SK-N-SH treated with all-trans-retinoic acid at 6 μM for 48 hours (cell line): ENCODE results near the gene PPIC.

Experiments
- CREB5 ChIP-seq: fragments of 250-450 bp; sonication (Bioruptor Pico); IDR thresholded peaks from 2 replicates; pipeline ENCODE4 v1.5.1; 2020; ENCODE audit warnings: low read depth, mild to moderate bottlenecking, moderate library complexity
- CSDC2 ChIP-seq: fragments of 250-450 bp; sonication (Bioruptor Pico); IDR thresholded peaks from 2 replicates; pipeline ENCODE4 v1.5.0; 2020; ENCODE audit warnings: mild to moderate bottlenecking, moderate library complexity
- GLIS3 ChIP-seq: fragments of 250-450 bp; sonication (Bioruptor Pico); IDR thresholded peaks from 2 replicates; pipeline ENCODE4 v1.5.0; 2020; ENCODE audit warnings: mild to moderate bottlenecking, moderate library complexity
- PPARA ChIP-seq: fragments of 250-450 bp; sonication (Bioruptor Pico); IDR thresholded peaks from 2 replicates; pipeline ENCODE4 v1.5.0; 2020; ENCODE audit warnings: mild to moderate bottlenecking, borderline replicate concordance
- TCF4 ChIP-seq: fragments of 250-450 bp; sonication (Bioruptor Pico); IDR thresholded peaks from 2 replicates; pipeline ENCODE4 v1.8.0; 2021; ENCODE audit warnings: mild to moderate bottlenecking, moderate library complexity, borderline replicate concordance
- ZNF8 ChIP-seq: fragments of 450-650 bp; formaldehyde crosslinking; IDR thresholded peaks from 2 replicates; pipeline ENCODE4 v1.5.0; 2020; ENCODE audit warnings: mild to moderate bottlenecking, moderate library complexity
- TF ChIP-seq, protein P1 (sequence below): fragments of 250-450 bp; sonication (Bioruptor Pico); IDR thresholded peaks from 2 replicates; pipeline ENCODE4 v1.5.0; 2020; ENCODE audit warnings: mild to moderate bottlenecking, moderate library complexity

- TF ChIP-seq, protein P1, sequence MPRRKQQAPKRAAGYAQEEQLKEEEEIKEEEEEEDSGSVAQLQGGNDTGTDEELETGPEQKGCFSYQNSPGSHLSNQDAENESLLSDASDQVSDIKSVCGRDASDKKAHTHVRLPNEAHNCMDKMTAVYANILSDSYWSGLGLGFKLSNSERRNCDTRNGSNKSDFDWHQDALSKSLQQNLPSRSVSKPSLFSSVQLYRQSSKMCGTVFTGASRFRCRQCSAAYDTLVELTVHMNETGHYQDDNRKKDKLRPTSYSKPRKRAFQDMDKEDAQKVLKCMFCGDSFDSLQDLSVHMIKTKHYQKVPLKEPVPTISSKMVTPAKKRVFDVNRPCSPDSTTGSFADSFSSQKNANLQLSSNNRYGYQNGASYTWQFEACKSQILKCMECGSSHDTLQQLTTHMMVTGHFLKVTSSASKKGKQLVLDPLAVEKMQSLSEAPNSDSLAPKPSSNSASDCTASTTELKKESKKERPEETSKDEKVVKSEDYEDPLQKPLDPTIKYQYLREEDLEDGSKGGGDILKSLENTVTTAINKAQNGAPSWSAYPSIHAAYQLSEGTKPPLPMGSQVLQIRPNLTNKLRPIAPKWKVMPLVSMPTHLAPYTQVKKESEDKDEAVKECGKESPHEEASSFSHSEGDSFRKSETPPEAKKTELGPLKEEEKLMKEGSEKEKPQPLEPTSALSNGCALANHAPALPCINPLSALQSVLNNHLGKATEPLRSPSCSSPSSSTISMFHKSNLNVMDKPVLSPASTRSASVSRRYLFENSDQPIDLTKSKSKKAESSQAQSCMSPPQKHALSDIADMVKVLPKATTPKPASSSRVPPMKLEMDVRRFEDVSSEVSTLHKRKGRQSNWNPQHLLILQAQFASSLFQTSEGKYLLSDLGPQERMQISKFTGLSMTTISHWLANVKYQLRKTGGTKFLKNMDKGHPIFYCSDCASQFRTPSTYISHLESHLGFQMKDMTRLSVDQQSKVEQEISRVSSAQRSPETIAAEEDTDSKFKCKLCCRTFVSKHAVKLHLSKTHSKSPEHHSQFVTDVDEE (CRISPR knock-in tag), result no peak
- TF ChIP-seq CSDC2 (CRISPR knock-in tag) (no peak), GLIS3 (CRISPR knock-in tag) (no peak), CREB5 (CRISPR knock-in tag) (no peak), TCF4 (CRISPR knock-in tag) (no peak), ZNF8 (CRISPR knock-in tag) (no peak), PPARA (no peak)
These were observed 14.7 kb upstream of the PPIC start for GRCh38 chr5:123051206-123051605.
